Uterus (tissue), 4 donors: ENCODE results near the gene MFSD8. TPM values are rescaled to one million over a fixed set of nuclear protein-coding genes. Genes with fewer than 3 reads are reported as not detected.
A peak's percentile ranks its signal among the peaks of the same experiment; 100 is the strongest.
"Not testable (repeated sequence)": the region's sequence is repeated elsewhere in the genome, so short reads cannot be mapped to it uniquely, and the experiment has no call there.

Source experiments
- DNase-seq, 2 donors: peaks; one replicate each; pipeline ENCODE4 v3.0.0-alpha.2; 2019 to 2020
- H3K27ac ChIP-seq, 2 donors: fragments of 200-600 bp; sonication (generic); 1 replicate in 1 of 2; 2 replicates in 1 of 2; pipeline ENCODE4 v1.5.1; 2016 to 2018
- H3K27me3 ChIP-seq, 2 donors: fragments of 200-600 bp; sonication (generic); one replicate each; pipeline ENCODE4 v1.5.1; 2018 to 2019; ENCODE audit warnings: control low read depth in 1 of 2
- H3K36me3 ChIP-seq, 2 donors: fragments of 200-600 bp; sonication (generic); one replicate each; pipeline ENCODE4 v1.5.1; 2019; ENCODE audit warnings: control low read depth in 1 of 2
- H3K4me1 ChIP-seq, 2 donors: fragments of 200-600 bp; sonication (generic); one replicate each; pipeline ENCODE4 v1.5.1; 2018 to 2019; ENCODE audit warnings: control low read depth in 1 of 2
- H3K4me3 ChIP-seq, 2 donors: fragments of 200-600 bp; sonication (generic); 1 replicate in 1 of 2; 2 replicates in 1 of 2; pipeline ENCODE4 v1.5.1; 2018 to 2019; ENCODE audit warnings: mild to moderate bottlenecking in 1 of 2
- H3K9me3 ChIP-seq, 2 donors: fragments of 200-600 bp; sonication (generic); one replicate each; pipeline ENCODE4 v1.5.1; 2019; ENCODE audit warnings: control low read depth in 1 of 2
- POLR2A ChIP-seq, 2 donors: fragments of 450-650 bp; IDR thresholded peaks; one replicate each; pipeline ENCODE4 v1.6.1; 2016; ENCODE audit warnings: antibody characterized with exemption in 2 of 2, mild to moderate bottlenecking in 1 of 2, moderate library complexity in 1 of 2
- intact Hi-C: fragments of 100-400 bp; cut with DNase I; formaldehyde crosslinking; loops from one replicate; pipeline ENCODE4 v1.15.1; 2023; ENCODE audit warnings: low total_unique reads
- total RNA-seq, 4 donors: library from RNA; depleted of rRNA in 3 of 4; stranded (reverse); fragments of >200 nt in 3 of 4; gene quantifications; one replicate each; pipeline versions ENCODE4 v1.1.0 to v1.2.4, GENCODE V29; 2014 to 2023
- TF ChIP-seq, protein P1 (sequence below), 4 experiments: fragments of 200-600 bp in 2 of 4; fragments of 450-650 bp in 2 of 4; sonication (generic) in 2 of 4; IDR thresholded peaks; one replicate each; pipeline ENCODE4 v1.5.1; 2016 to 2019; ENCODE audit warnings: antibody characterized with exemption in 4 of 4, mild to moderate bottlenecking in 2 of 4, moderate library complexity in 1 of 4
- donor health status: DM: yes; HTN: yes; CAD: no.

Gene MFSD8
- total RNA-seq, 4 donors from 2014 or later, result 36.4 to 121 (median 61.0) TPM

DNA sequence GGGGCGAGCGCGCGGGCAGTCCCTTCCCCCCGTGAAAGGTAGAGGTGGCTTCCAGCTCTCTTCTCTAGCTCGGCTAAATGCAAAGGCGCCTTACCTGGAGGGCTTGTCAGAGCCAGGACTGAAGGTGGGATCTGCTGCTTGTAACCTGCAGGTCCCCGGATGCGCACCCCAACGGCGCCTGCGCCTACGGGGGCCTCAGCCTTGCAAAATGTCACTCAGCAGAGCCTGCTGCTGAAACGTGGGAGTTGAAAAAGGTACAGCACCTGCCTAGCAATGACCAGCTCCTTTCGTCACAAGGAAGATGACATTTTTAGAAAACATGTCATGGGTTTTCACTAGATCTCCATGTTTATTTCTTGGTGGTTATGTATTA is 816 bp upstream of the MFSD8 start:
- Histone ChIP-seq H3K36me3 (no peaks in the 10 kb centered on the region), H3K4me3 (peak overlapping the region; percentile 64 to 80), H3K27ac (peak overlapping the region; percentile 87 to 89), H3K27me3 (no peaks in the 10 kb centered on the region), H3K4me1 (peaks cover 4 to 5% of the 10 kb centered on the region in 2 donors), H3K9me3 (no peaks in the 10 kb centered on the region)
- TF ChIP-seq, protein P1, sequence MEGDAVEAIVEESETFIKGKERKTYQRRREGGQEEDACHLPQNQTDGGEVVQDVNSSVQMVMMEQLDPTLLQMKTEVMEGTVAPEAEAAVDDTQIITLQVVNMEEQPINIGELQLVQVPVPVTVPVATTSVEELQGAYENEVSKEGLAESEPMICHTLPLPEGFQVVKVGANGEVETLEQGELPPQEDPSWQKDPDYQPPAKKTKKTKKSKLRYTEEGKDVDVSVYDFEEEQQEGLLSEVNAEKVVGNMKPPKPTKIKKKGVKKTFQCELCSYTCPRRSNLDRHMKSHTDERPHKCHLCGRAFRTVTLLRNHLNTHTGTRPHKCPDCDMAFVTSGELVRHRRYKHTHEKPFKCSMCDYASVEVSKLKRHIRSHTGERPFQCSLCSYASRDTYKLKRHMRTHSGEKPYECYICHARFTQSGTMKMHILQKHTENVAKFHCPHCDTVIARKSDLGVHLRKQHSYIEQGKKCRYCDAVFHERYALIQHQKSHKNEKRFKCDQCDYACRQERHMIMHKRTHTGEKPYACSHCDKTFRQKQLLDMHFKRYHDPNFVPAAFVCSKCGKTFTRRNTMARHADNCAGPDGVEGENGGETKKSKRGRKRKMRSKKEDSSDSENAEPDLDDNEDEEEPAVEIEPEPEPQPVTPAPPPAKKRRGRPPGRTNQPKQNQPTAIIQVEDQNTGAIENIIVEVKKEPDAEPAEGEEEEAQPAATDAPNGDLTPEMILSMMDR (IDR thresholded peaks at IDR 0.05), result no peak
- TF ChIP-seq POLR2A (IDR thresholded peaks at IDR 0.05), result no peak
- intact Hi-C loops, result loop anchor here (10.0 kb wide), 1 partner anchor 99 kb away; the partner anchor contains the start of gene LARP1B
- DNase-seq, result no peak

DNA sequence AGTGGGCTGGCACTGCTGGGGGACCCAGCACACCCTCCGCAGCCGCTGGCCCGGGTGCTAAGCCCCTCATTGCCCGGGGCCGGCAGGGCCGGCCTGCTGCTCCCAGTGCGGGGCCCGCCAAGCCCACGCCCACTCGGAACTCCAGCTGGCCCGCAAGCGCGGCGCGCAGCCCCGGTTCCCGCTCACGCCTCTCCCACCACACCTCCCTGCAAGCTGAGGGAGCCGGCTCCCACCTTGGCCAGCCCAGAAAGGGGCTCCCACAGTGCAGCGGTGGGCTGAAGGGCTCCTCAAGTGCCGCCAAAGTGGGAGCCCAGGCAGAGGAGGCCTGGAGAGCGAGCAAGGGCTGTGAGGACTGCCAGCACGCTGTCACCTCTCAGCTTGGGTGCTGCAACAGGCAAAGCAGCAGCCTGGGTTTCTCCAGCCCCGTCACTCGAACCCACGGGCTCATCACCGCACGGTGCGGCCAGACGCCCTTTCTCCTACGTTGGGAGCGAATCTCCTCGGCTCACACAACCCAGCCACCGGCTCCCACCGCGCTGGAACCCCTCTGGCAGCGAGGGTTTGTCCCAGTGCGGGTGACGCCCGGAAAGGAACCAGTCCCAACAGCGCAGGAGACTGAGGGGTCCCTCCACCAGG is 429 bp downstream of the MFSD8 start:
- not testable (repeated sequence) for H3K9me3 ChIP-seq, H3K4me1 ChIP-seq, H3K27me3 ChIP-seq, H3K36me3 ChIP-seq, DNase-seq
- peak overlapping the region; percentile 87 to 89 for H3K27ac ChIP-seq
- intact Hi-C loops, result loop anchor here (10.0 kb wide), 1 partner anchor 100 kb away; the partner anchor contains the start of gene LARP1B
- peak overlapping the region; percentile 64 to 80 for H3K4me3 ChIP-seq

DNA sequence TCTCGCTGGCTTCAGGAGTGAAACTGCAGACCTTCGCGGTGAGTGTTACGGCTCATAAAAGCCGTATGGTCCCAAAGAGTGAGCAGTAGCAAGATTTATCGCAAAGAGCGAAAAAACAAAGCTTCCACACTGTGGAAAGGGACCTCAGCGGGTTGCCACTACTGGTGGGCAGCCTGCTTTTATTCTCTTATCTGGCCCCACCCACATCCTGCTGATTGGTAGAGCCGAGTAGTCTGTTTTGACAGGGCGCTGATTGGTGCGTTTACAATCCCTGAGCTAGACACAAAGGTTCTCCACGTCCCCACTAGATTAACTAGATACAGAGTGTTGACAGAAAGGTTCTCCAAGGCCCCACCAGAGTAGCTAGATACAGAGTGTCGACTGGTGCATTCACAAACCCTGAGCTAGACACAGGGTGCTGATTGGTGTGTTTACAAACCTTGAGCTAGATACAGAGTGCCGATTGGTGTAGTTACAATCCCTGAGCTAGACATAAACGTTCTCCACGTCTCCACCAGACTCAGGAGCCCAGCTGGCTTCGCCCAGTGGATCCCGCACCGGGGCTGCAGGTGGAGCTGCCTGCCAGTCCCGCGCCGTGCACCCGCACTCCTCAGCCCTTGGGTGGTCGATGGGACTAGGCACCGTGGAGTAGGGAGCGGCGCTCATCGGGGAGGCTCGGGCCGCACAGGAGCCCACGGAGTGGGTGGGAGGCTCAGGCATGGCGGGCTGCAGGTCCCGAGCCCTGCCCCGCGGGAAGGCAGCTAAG is 1.2 kb downstream of the MFSD8 start:
- Histone ChIP-seq H3K27ac (peak overlapping the region; percentile 87 to 89), H3K4me3 (peak overlapping the region; percentile 64 to 80)
- H3K36me3 ChIP-seq, H3K27me3 ChIP-seq, H3K9me3 ChIP-seq, DNase-seq, H3K4me1 ChIP-seq: not testable (repeated sequence)
- intact Hi-C loops, result loop anchor here (10.0 kb wide), 1 partner anchor 101 kb away; the partner anchor contains the start of gene LARP1B

DNA sequence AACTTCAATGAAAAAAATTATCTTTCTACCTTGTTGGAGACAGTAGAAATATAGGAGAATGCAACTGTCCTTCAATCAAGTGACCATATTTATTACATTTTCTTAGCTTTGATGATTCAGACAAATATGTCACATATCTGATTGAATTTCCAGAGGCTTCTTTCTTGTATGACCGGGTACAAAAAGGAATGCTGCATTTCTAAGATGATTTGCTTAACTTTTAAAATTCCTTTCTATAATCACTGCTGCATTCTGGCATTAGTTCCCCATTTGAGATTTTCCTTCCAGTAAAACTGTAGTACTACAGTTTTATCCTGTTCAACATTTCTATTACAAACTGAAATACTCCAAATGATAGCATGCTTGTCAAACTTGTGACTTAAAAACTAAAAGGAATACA is 5.2 kb downstream of the MFSD8 start:
- no peak overlapping the region for H3K27ac ChIP-seq
- no peak for DNase-seq
- TF ChIP-seq, protein P1 (IDR thresholded peaks at IDR 0.05), result no peak
- no peak for TF ChIP-seq POLR2A (IDR thresholded peaks at IDR 0.05)
- intact Hi-C loops, result loop anchor here (10.0 kb wide), 1 partner anchor 105 kb away; the partner anchor contains the start of gene LARP1B
- no peaks in the 10 kb centered on the region for H3K9me3 ChIP-seq
- no peaks in the 10 kb centered on the region for H3K27me3 ChIP-seq
- peaks cover 0 to 2% of the 10 kb centered on the region in 2 donors for H3K36me3 ChIP-seq
- H3K4me1 ChIP-seq, result peaks cover 0 to 5% of the 10 kb centered on the region in 2 donors
- H3K4me3 ChIP-seq, result no peak overlapping the region

DNA sequence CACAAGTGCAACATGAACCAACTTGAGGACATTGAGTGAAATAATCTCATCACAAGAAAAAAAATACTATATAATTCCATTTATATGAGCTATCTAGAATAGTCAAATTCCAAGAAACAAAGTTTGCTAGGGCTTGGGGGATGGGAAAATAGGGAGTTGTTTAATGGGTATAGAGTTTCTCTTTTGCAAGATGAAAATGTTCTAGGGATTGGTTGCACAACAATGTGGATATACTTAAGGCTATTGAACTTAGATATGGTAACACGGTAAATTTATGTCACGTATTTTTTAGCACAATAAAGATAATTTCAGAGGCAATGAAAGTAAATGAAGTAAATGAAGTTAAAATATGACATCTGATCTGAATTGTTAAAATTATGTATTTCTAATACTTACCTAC is 7.9 kb downstream of the MFSD8 start:
- H3K27me3 ChIP-seq, result no peaks in the 10 kb centered on the region
- no peaks in the 10 kb centered on the region for H3K4me1 ChIP-seq
- no peak for DNase-seq
- H3K4me3 ChIP-seq, result no peak overlapping the region
- no peak overlapping the region for H3K27ac ChIP-seq
- intact Hi-C loops, result no loop called here
- TF ChIP-seq, protein P1 (IDR thresholded peaks at IDR 0.05), result no peak
- TF ChIP-seq POLR2A (IDR thresholded peaks at IDR 0.05), result no peak
- H3K36me3 ChIP-seq, result peaks cover 0 to 2% of the 10 kb centered on the region in 2 donors
- H3K9me3 ChIP-seq, result no peaks in the 10 kb centered on the region

DNA sequence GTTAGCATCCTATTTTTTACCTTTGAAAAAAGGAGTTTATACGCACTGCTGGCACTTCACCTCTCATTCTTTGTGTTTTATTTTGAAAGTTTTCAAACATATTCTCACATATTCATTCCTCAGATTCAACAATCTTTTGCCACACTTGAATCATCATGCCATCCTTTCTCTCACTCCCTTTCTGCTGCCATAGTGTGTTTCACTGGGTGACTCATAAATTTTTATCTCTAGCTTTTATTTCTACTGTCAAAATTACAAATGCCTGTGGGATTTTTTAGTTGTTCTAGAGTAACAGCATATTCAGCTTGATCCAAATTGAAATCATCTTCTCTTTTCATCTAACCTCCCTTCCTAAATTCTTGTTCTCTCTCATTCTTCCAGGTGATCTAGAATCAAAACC is 28.0 kb downstream of the MFSD8 start:
- no peak overlapping the region for H3K27ac ChIP-seq
- no peak for TF ChIP-seq POLR2A (IDR thresholded peaks at IDR 0.05)
- TF ChIP-seq, protein P1 (IDR thresholded peaks at IDR 0.05), result no peak
- H3K4me1 ChIP-seq, result no peaks in the 10 kb centered on the region
- H3K36me3 ChIP-seq, result no peaks in the 10 kb centered on the region
- DNase-seq, result no peak
- no peak overlapping the region for H3K4me3 ChIP-seq
- H3K27me3 ChIP-seq, result no peaks in the 10 kb centered on the region
- no peaks in the 10 kb centered on the region for H3K9me3 ChIP-seq
- intact Hi-C loops, result no loop called here

DNA sequence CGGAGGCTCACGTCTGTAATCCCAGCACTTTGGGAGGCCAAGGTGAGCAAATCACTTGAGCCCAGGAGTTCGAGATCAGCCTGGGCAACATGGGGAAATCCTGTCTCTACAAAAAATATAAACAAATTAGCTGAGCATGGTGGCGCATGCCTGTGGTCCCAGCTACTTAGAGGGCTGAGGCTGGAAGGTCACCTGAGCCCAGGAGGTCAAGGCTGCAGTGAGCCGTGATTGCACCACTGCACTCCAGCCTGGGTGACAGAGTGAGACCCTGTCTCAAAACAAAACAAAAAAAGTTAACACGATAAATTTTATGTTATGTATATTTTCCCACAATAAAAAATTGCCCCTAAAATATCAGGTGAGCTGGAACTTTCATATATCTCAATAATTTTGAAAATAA is 33.1 kb downstream of the MFSD8 start:
- not testable (repeated sequence) for H3K36me3 ChIP-seq

More for the DNA sequence above, 33.1 kb downstream of the MFSD8 start:
- H3K27me3 ChIP-seq, H3K27ac ChIP-seq, intact Hi-C loops, H3K4me1 ChIP-seq, DNase-seq, H3K4me3 ChIP-seq, H3K9me3 ChIP-seq: not testable (repeated sequence)
